Adipocyte (in vitro differentiated cells): Measurements from ENCODE around the gene TRPM2.
"Not testable (repeated sequence)": the region's sequence is repeated elsewhere in the genome, so short reads cannot be mapped to it uniquely, and the experiment has no call there.

Experiments
- DNase-seq: peaks from one replicate; pipeline ENCODE4 v3.0.0-alpha.2; 2015; ENCODE audit warnings: low read depth
- H3K27me3 ChIP-seq: replicated peaks from 2 replicates; pipeline ENCODE4 v1.7.0; 2013; ENCODE audit warnings: mild to moderate bottlenecking, low read length, moderate library complexity; ENCODE audit not compliant: control insufficient read depth, insufficient read depth
- H3K36me3 ChIP-seq: 2 replicates; pipeline ENCODE4 v1.7.0; 2013; ENCODE audit warnings: low read length, mild to moderate bottlenecking, moderate library complexity; ENCODE audit not compliant: control insufficient read depth, insufficient read depth, severe bottlenecking
- H3K4me1 ChIP-seq: 2 replicates; pipeline ENCODE4 v1.7.0; 2013; ENCODE audit warnings: mild to moderate bottlenecking, low read length, moderate library complexity; ENCODE audit not compliant: control insufficient read depth, insufficient read depth
- H3K4me3 ChIP-seq: 2 replicates; pipeline ENCODE4 v1.7.0; 2013; ENCODE audit warnings: mild to moderate bottlenecking, low read length, moderate library complexity
- H3K9ac ChIP-seq: 2 replicates; pipeline ENCODE4 v1.7.0; 2013; ENCODE audit warnings: mild to moderate bottlenecking, low read length, moderate library complexity
- H3K9me3 ChIP-seq: 2 replicates; pipeline ENCODE4 v1.7.0; 2013; ENCODE audit warnings: mild to moderate bottlenecking, low read length, moderate library complexity; ENCODE audit not compliant: control insufficient read depth

Gene TRPM2

DNA sequence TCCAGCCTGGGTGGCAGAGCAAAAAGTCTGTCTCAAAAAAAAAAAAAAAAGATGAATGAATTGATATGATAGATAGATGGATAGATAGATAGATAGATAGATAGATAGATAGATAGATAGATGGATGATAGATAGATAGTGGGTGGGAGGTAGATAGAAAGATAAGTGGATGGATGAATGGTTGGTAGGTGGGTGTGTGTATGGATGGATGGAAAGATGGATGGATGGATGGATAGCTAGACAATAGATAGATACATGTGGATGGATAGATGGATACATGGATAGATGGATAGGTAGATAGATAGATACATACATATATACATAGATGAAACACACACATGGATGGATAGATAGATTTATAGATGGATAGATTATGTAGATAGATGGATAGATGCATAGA is 28.5 kb downstream of the TRPM2 start:
- Histone ChIP-seq H3K9me3 (peaks cover 28% of the 10 kb centered on the region), H3K9ac (no peak overlapping the region), H3K4me1 (no peaks in the 10 kb centered on the region), H3K36me3 (no peaks in the 10 kb centered on the region), H3K27me3 (peaks cover 40% of the 10 kb centered on the region), H3K4me3 (no peak overlapping the region)
- DNase-seq = no peak

DNA sequence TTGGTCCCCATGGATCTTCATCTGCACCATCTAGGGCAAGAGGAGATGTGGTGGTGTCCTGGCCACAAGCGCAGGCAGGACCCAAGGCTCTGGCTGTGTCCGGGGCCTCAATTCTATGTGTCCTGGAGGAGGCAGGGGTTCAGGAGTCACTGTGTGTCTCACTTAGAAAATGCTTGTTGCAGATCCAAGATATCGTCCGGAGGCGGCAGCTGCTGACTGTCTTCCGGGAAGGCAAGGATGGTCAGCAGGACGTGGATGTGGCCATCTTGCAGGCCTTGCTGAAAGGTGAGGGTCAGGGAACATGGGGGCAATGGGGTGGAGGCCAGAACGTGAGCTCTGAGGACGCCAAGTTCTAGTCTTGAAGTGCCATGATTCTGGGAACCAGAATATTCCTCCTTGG is 29.1 kb downstream of the TRPM2 start:
- Histone ChIP-seq H3K9ac (no peak overlapping the region), H3K27me3 (peaks cover 35% of the 10 kb centered on the region), H3K9me3 (peaks cover 34% of the 10 kb centered on the region), H3K36me3 (no peaks in the 10 kb centered on the region), H3K4me3 (no peak overlapping the region), H3K4me1 (no peaks in the 10 kb centered on the region)
- no peak for DNase-seq

DNA sequence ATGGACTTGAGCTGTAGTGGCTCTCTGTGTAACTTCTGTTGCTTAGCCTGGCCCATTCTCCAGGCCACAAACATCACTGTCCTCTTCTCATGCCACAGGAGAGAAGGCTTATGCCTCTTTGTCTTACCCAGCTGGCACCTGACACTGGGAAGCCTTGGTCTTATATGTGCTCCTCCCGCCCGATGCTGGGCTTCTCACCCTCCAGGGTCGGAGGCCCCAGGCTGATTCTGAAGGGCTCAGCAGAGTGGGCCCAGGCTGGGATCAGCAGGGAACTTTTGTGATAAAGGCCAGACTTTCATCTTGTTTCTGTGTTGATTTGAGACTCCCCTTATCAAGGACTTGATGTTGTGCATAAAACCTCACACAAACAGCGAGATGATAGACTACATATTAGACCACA is 29.8 kb downstream of the TRPM2 start:
- Histone ChIP-seq H3K9ac (no peak overlapping the region), H3K9me3 (peaks cover 37% of the 10 kb centered on the region), H3K27me3 (peaks cover 28% of the 10 kb centered on the region), H3K36me3 (no peaks in the 10 kb centered on the region), H3K4me1 (no peaks in the 10 kb centered on the region), H3K4me3 (no peak overlapping the region)
- no peak for DNase-seq

DNA sequence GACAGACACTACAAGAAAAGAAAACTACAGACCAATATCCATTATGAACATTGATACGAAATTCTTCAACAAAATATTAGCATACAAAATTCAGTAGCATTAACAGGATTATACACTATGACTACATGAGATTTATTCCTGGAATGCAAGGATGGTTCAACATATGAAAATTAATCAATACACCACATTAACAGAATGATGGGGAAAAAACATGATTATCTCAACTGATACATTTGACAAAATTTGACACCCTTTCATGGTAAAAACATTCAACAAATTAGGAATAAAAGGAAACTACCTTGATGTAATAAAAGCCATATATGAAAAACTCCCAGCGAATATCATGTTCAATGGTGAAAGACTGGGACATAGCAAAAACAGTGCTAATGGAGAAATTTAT is 31.5 kb downstream of the TRPM2 start:
- peaks cover 37% of the 10 kb centered on the region for H3K9me3 ChIP-seq
- peaks cover 14% of the 10 kb centered on the region for H3K27me3 ChIP-seq
- H3K4me1 ChIP-seq = no peaks in the 10 kb centered on the region
- H3K9ac ChIP-seq = no peak overlapping the region
- H3K36me3 ChIP-seq = no peaks in the 10 kb centered on the region
- no peak for DNase-seq
- no peak overlapping the region for H3K4me3 ChIP-seq

DNA sequence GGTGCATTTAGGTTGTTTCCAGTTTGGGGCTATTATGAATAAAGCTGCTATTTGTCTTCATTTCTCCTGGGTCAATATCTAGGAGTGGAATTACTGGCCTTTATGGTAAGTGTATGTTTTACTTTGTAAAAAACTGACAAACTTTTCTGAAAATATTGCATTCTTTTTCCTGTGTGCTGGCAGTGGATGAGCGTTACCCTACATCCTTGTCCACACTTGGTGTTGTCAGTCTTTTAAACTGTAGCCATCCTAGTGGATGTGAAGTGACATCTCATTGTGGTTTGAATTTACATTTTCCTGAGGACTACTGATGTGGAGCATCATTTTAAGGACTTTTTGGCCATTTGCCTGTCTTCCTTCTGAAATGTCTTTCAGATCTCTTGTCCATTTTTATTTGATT is 35.9 kb downstream of the TRPM2 start:
- Histone ChIP-seq H3K9ac (no peak overlapping the region), H3K27me3 (peaks cover 17% of the 10 kb centered on the region), H3K4me1 (no peaks in the 10 kb centered on the region), H3K36me3 (no peaks in the 10 kb centered on the region), H3K9me3 (peaks cover 34% of the 10 kb centered on the region), H3K4me3 (no peak overlapping the region)
- no peak for DNase-seq

DNA sequence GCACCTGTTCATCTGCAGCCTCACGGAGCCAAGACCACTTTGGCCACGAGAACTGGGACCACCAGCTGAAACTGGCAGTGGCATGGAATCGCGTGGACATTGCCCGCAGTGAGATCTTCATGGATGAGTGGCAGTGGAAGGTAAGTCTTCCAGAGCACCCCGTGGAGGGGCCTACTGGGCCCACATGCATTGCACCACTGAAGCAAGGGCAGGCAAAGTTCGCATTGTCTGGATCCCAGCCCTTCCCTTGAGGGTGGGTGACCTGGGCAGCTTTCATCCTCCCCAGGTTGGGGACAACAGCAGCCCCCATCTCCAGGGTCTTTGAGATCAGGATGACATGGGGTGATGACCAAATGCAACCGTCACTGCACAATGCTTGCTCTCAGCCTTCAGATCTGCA is 37.5 kb downstream of the TRPM2 start:
- DNase-seq = no peak
- Histone ChIP-seq H3K27me3 (peaks cover 27% of the 10 kb centered on the region), H3K36me3 (no peaks in the 10 kb centered on the region), H3K4me3 (no peak overlapping the region), H3K4me1 (no peaks in the 10 kb centered on the region), H3K9me3 (peaks cover 18% of the 10 kb centered on the region), H3K9ac (no peak overlapping the region)

DNA sequence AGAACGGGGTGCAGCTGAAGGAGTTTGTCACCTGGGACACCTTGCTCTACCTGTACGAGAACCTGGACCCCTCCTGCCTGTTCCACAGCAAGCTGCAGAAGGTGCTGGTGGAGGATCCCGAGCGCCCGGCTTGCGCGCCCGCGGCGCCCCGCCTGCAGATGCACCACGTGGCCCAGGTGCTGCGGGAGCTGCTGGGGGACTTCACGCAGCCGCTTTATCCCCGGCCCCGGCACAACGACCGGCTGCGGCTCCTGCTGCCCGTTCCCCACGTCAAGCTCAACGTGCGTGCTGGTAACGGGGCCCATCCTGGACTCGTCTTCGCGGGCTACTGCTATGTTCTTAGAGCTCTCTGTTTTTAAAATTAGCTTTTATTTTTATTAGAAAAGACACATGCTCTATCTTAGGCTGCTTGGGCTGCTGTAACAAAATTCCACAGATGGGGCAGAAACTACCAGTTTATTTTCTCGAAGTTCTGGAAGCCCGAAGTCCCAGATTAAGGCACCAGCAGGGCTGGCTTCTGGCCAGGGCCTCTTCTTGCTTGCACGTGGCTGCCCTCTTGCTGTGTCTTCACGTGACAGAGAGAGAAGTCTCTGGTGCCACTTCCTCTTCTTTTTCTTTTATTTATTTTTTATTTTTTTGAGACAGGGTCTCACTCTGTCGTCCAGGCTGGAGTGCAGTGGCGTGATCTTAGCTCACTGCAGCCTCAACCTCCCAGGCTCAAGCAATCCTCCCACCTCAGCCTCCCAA is 38.1 kb downstream of the TRPM2 start:
- Histone ChIP-seq H3K4me1 (no peaks in the 10 kb centered on the region), H3K4me3 (no peak overlapping the region), H3K27me3 (peaks cover 27% of the 10 kb centered on the region), H3K9ac (no peak overlapping the region), H3K9me3 (peaks cover 15% of the 10 kb centered on the region), H3K36me3 (no peaks in the 10 kb centered on the region)
- no peak for DNase-seq

DNA sequence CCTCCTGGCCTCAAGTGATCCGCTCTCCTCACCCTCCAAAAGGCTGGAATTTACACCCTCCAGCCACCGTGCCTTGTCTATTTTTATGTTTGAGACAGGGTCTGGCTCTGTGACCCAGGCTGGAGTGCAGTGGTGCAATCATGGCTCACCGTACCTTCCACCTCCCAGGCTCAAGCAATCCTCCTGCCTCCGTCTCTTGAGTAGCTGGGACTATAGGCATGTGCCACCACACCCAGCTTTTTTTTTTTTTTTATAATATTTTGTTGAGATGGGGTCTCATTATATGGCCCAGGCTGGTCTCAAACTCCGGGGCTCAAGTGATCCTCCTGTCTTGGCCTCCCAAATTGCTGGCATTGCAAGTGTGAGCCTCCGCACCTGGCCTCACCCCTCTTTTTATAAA is 38.8 kb downstream of the TRPM2 start:
- no peak for DNase-seq
- Histone ChIP-seq H3K9me3 (peaks cover 8% of the 10 kb centered on the region), H3K27me3 (peaks cover 27% of the 10 kb centered on the region), H3K9ac (no peak overlapping the region), H3K4me1 (no peaks in the 10 kb centered on the region), H3K4me3 (no peak overlapping the region), H3K36me3 (no peaks in the 10 kb centered on the region)

DNA sequence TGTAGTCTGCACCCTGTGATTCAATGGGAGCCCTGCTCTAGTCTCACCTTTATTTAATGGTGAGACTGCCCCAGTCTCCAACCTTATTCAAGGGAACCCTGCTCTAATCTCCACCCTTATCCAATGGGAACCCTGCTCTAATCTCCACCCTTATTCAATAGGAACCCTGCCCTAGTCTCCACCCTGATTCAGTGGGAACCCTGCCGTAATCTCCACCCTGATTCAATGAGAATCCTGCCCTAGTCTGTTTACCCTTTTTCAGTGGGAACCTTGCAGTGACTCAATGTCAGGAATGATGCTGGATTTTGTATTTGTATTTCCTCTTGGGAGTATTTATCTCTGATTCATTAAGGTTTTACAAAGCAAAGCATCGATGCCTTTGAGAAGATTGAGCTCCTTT is 39.5 kb downstream of the TRPM2 start:
- no peak overlapping the region for H3K4me3 ChIP-seq
- no peak for DNase-seq
- H3K4me1 ChIP-seq = no peaks in the 10 kb centered on the region
- no peak overlapping the region for H3K9ac ChIP-seq
- H3K36me3 ChIP-seq = no peaks in the 10 kb centered on the region
- peaks cover 33% of the 10 kb centered on the region for H3K27me3 ChIP-seq
- H3K9me3 ChIP-seq = peaks cover 2% of the 10 kb centered on the region

DNA sequence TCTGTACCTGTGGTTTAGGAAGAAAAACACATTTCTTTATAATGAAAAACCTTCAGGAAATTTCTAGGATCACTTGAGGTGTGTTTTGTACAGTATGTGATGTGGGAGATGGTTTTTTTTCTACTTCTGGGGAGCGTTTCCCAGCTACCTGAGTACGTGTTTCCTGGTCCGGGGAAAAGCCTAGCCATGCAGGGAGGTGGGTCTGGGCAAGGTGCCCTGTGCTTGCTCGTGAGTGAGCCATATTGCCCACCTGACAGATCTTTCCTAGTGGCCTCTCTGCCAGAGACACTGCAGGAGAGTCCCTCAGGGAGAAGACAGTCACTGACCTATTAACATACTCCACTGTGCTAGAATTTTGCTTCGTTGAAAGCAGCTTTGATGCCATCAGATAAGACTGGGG is 41.3 kb downstream of the TRPM2 start:
- no peak overlapping the region for H3K4me3 ChIP-seq
- H3K36me3 ChIP-seq = no peaks in the 10 kb centered on the region
- H3K9ac ChIP-seq = no peak overlapping the region
- peaks cover 2% of the 10 kb centered on the region for H3K9me3 ChIP-seq
- DNase-seq = no peak
- H3K27me3 ChIP-seq = peaks cover 35% of the 10 kb centered on the region
- H3K4me1 ChIP-seq = no peaks in the 10 kb centered on the region

DNA sequence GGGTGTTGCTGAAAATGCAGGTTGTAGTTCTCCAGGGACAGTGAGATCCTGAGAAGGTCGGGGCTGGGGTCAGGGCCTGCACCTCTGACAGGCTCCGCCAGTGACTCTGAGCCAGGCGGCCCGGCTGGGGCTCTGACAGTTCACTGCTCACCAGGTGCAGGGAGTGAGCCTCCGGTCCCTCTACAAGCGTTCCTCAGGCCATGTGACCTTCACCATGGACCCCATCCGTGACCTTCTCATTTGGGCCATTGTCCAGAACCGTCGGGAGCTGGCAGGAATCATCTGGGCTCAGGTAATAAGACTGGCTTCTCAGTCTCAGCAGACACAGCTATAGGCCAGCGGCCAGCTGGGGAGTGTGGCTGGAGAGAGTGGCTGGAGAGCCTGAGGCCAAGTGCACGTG is 41.8 kb downstream of the TRPM2 start:
- Histone ChIP-seq H3K9ac (no peak overlapping the region), H3K4me1 (no peaks in the 10 kb centered on the region)
- DNase-seq = no peak

DNA sequence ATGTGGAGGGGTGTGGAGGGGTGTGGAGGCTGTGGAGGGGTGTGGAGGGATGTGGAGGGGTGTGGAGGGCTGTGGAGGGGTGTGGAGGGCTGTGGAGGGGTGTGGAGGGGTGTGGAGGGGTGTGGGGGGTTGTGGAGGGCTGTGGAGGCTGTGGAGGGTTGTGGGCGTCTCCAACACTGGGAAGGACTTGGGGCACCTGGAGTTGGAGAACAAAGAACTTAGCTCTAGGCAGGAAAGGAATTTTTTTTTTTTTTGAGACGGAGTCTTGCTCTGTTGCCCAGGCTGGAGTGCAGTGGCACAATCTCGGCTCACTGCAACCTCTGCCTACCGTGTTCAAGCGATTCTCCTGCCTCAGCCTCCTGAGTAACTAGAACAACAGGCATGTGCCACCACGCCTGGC is 43.4 kb downstream of the TRPM2 start:
- H3K9ac ChIP-seq, DNase-seq, H3K4me1 ChIP-seq, H3K36me3 ChIP-seq, H3K9me3 ChIP-seq, H3K4me3 ChIP-seq: not testable (repeated sequence)
- H3K27me3 ChIP-seq = peaks cover 24% of the 10 kb centered on the region

More for the DNA sequence above, 41.8 kb downstream of the TRPM2 start:
- no peaks in the 10 kb centered on the region for H3K9me3 ChIP-seq
- H3K27me3 ChIP-seq = peaks cover 35% of the 10 kb centered on the region
- H3K36me3 ChIP-seq = no peaks in the 10 kb centered on the region
- no peak overlapping the region for H3K4me3 ChIP-seq
